ENCODE data around the gene MYO1B. TPM values are rescaled to one million over a fixed set of nuclear protein-coding genes. Genes with fewer than 3 reads are reported as not detected.

The MYO1B gene
- total and polyA plus RNA-seq, 10 of the 15 experiments (the other 5 are each of a cell fraction or from before 2014, with no cell fraction given): 0.10 to 4.2 (median 1.6) TPM

DNA sequence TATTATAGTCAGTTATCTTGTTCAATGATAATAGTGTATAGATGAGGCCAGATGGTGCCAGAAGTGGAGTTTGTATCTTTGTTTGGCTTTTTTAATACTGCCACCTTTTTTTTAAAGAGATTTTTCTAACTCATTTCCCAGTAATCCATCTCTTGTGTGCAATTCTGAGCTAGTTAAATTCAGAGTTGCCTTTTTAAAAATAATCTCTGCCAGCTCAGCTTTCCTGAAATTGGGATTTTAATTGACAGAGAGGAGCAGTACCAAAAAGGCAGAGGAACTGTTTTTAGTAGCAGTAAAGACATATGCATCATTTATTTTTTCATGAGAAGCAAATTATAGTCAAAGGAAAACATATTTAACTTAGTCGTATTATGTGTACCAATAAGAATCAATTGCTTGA is 185.3 kb downstream of the MYO1B start:
- Histone ChIP-seq H3K36me3 (ENCODE audit: control insufficient read depth in 2 of 2, insufficient read depth in 2 of 2, low read length in 1 of 2) (no peaks in the 10 kb centered on the region), H3K4me3 (no peak overlapping the region), H3K9ac (ENCODE audit: control insufficient read depth, insufficient read depth, low read length) (no peak overlapping the region), H3K27me3 (replicated peaks in 1 of 2; ENCODE audit: control insufficient read depth in 2 of 2, insufficient read depth in 2 of 2, low read length in 1 of 2) (no peaks in the 10 kb centered on the region), H3K79me2 (ENCODE audit: control insufficient read depth, insufficient read depth, low read length) (no peaks in the 10 kb centered on the region), H3K9me3 (replicated peaks; ENCODE audit: control insufficient read depth, insufficient read depth, low read length) (no peaks in the 10 kb centered on the region), H2AFZ (ENCODE audit: control insufficient read depth, low read depth, low read length) (no peak overlapping the region), H3K27ac (ENCODE audit: control insufficient read depth, insufficient read depth) (no peak overlapping the region), H4K20me1 (ENCODE audit: control insufficient read depth, insufficient read depth) (no peaks in the 10 kb centered on the region), H3K4me2 (ENCODE audit: control insufficient read depth, insufficient read depth) (no peak overlapping the region), H3K4me1 (ENCODE audit: control insufficient read depth, insufficient read depth, low read length) (no peaks in the 10 kb centered on the region)
- in situ Hi-C loops (cut with MboI): no loop called here
- DNase-seq (ENCODE audit: low read depth, low spot score): no peak
- no peak for ATAC-seq
- ChIA-PET SMC1A (ENCODE audit: uncharacterized antibody, unreplicated experiment) (no interaction called here), RAD21 (ENCODE audit: unreplicated experiment) (no interaction called here), POLR2A (no interaction called here), CTCF (no interaction called here)
- intact Hi-C loops (cut with micrococcal nuclease; ENCODE audit: unreplicated experiment): no loop called here
- WGBS (ENCODE audit: insufficient coverage, insufficient replicate concordance, low lambda C conversion rate, missing lambda C conversion rate): 50% methylated on average over 1 of the region's 1 CpG
- FAIRE-seq: no peak
- no peak for TF ChIP-seq TARDBP (IDR thresholded peaks at IDR 0.05; ENCODE audit: borderline replicate concordance)
- TF ChIP-seq, protein P1, sequence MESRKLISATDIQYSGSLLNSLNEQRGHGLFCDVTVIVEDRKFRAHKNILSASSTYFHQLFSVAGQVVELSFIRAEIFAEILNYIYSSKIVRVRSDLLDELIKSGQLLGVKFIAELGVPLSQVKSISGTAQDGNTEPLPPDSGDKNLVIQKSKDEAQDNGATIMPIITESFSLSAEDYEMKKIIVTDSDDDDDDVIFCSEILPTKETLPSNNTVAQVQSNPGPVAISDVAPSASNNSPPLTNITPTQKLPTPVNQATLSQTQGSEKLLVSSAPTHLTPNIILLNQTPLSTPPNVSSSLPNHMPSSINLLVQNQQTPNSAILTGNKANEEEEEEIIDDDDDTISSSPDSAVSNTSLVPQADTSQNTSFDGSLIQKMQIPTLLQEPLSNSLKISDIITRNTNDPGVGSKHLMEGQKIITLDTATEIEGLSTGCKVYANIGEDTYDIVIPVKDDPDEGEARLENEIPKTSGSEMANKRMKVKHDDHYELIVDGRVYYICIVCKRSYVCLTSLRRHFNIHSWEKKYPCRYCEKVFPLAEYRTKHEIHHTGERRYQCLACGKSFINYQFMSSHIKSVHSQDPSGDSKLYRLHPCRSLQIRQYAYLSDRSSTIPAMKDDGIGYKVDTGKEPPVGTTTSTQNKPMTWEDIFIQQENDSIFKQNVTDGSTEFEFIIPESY (IDR thresholded peaks at IDR 0.05): no peak
- TF ChIP-seq, protein P2, sequence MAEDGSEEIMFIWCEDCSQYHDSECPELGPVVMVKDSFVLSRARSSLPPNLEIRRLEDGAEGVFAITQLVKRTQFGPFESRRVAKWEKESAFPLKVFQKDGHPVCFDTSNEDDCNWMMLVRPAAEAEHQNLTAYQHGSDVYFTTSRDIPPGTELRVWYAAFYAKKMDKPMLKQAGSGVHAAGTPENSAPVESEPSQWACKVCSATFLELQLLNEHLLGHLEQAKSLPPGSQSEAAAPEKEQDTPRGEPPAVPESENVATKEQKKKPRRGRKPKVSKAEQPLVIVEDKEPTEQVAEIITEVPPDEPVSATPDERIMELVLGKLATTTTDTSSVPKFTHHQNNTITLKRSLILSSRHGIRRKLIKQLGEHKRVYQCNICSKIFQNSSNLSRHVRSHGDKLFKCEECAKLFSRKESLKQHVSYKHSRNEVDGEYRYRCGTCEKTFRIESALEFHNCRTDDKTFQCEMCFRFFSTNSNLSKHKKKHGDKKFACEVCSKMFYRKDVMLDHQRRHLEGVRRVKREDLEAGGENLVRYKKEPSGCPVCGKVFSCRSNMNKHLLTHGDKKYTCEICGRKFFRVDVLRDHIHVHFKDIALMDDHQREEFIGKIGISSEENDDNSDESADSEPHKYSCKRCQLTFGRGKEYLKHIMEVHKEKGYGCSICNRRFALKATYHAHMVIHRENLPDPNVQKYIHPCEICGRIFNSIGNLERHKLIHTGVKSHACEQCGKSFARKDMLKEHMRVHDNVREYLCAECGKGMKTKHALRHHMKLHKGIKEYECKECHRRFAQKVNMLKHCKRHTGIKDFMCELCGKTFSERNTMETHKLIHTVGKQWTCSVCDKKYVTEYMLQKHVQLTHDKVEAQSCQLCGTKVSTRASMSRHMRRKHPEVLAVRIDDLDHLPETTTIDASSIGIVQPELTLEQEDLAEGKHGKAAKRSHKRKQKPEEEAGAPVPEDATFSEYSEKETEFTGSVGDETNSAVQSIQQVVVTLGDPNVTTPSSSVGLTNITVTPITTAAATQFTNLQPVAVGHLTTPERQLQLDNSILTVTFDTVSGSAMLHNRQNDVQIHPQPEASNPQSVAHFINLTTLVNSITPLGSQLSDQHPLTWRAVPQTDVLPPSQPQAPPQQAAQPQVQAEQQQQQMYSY (CRISPR knock-in tag; IDR thresholded peaks at IDR 0.05): no peak
- TF ChIP-seq HDGF (IDR thresholded peaks at IDR 0.05): no peak
- BruUV-seq (replicated peaks): no TSS peak

Data from GM12878 (cell line).